Measurements from ENCODE around the gene TPRN.

The TPRN gene

GRCh38 chr9:137188490-137189296 is 11.8 kb downstream of the TPRN start, which contains the start of the genes ANAPC2 and SSNA1:
TSS of gene ANAPC2 (minus strand) at chr9:137188560. CDS start at chr9:137188532, 28 bp downstream.
TSS of gene SSNA1 (plus strand) at chr9:137188676. CDS start at chr9:137188727, 51 bp downstream.
- peak; percentile 97 for DNase-seq (ENCODE audit: low spot score)

GRCh38 chr9:137188086-137188489 is 12.5 kb downstream of the TPRN start:
- no peak for DNase-seq (ENCODE audit: low spot score)

DNA sequence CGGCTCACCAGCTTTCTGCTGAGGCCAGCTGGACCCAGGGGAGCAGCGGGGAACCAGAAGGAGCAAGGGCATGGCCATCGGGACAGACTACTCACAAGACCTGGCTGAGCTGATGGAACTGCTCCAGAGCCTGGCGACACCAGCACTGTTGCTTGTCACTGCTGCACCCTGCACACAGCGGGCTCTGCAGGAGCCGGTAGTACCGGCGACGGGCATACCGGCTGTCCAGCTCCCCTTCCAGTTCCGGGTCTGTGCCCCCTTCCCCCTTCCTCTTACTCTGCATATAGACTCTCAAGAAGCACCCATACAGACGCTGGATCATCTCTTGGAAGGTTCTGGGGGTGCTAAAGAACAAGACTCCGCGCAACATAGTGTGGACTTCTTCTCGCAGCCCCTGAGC is 13.2 kb downstream of the TPRN start:
- DNase-seq (ENCODE audit: low spot score): no peak

GRCh38 chr9:137186385-137186784 is 14.2 kb downstream of the TPRN start:
- DNase-seq (ENCODE audit: low spot score): no peak

DNA sequence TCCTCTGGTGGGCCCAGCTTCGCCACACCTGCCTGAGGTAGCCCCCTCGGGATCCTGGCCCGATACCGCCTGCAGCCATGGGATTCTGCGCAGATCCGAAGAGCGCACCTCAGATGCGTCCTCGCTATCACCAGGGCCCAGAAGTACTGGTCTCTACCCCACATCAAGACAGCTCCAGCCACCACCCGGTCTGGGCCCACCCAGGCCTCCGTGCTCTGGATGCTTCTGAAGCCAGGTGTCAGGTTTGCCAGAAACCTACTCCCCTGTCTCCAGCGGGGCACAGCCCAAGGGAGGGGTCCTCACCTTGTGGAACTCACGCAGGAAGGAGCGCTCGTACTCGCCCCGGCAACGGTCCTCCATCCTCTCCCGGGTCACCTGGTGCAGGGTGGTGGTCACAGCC is 14.6 kb downstream of the TPRN start:
- no peak for DNase-seq (ENCODE audit: low spot score)

- DNase-seq (ENCODE audit: low spot score): no peak
Observed at GRCh38 chr9:137184881-137185660, 15.5 kb downstream of the TPRN start.

DNA sequence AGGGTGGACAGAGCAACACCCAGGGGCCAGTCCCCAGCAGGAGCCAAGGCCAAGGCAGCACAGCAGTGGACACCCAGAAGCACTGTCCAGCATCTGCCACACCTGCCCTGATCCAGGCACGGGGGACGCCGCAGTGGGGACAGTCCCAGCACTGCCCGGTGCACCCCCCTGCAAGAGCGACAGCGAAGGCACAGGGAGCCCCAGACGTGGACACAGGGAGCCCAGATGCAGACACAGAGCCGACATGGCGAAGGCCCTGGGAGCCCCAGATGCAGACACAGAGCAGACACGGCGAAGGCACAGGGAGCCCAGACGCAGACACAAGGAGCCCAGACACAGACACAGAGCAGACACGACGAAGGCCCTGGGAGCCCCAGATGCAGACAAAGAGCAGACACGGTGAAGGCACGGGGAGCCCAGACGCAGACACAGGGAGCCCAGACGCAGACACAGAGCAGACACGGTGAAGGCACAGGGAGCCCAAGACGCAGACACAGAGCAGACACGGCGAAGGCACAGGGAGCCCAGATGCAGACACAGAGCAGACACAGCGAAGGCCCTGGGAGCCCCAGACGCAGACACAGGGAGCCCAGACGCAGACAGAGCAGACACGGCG is 16.5 kb downstream of the TPRN start:
- DNase-seq (ENCODE audit: low spot score): no peak

DNA sequence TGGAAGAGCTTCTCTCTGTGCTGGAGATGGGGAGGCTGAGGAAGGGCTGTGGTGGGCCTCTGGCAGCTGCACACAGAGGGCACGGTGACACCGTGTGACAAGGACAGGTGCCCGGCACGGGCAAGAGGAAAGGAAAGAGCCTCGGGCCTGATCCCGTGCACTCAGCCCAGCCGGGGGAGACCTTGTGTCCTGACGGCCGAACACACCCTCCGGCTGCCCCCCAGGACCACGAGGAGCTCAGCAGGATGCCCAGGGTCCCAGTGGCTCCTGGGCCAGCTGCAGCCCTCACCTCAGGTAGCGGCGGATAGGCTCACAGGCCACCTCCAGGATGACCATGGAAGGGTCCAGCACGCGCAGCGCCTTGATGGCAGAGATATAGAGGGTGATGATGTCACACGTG is 17.7 kb downstream of the TPRN start:
- no peak for DNase-seq (ENCODE audit: low spot score)

- DNase-seq (ENCODE audit: low spot score): no peak
Observed at GRCh38 chr9:137181680-137182079, 18.9 kb downstream of the TPRN start.

DNA sequence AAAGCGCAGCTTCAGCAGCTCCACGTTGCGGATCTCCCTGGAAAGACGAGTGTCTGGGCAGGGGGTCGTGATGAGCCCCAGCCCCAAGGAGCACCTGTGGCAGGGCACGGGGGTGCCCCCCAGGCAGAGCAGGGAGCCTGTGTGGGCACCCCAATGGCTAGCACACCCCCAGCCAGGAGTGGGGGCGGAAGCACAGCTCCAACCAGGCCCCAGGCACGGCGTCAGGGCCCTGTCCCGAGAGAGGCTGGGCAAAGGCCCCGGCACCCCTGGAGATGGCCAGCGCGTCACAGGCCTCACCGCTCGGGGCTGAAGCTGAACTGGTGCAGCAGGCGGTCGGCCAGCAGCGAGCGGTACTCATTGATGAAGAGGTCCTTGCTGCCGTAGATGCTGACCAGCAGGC is 20.1 kb downstream of the TPRN start:
- DNase-seq (ENCODE audit: low spot score): no peak

GRCh38 chr9:137179761-137180160 is 20.8 kb downstream of the TPRN start:
- DNase-seq (ENCODE audit: low spot score): no peak

- no peak for DNase-seq (ENCODE audit: low spot score)
Observed at GRCh38 chr9:137178939-137179630, 21.5 kb downstream of the TPRN start.

- no peak for DNase-seq (ENCODE audit: low spot score)
Observed at GRCh38 chr9:137178201-137178938, 22.2 kb downstream of the TPRN start.

DNA sequence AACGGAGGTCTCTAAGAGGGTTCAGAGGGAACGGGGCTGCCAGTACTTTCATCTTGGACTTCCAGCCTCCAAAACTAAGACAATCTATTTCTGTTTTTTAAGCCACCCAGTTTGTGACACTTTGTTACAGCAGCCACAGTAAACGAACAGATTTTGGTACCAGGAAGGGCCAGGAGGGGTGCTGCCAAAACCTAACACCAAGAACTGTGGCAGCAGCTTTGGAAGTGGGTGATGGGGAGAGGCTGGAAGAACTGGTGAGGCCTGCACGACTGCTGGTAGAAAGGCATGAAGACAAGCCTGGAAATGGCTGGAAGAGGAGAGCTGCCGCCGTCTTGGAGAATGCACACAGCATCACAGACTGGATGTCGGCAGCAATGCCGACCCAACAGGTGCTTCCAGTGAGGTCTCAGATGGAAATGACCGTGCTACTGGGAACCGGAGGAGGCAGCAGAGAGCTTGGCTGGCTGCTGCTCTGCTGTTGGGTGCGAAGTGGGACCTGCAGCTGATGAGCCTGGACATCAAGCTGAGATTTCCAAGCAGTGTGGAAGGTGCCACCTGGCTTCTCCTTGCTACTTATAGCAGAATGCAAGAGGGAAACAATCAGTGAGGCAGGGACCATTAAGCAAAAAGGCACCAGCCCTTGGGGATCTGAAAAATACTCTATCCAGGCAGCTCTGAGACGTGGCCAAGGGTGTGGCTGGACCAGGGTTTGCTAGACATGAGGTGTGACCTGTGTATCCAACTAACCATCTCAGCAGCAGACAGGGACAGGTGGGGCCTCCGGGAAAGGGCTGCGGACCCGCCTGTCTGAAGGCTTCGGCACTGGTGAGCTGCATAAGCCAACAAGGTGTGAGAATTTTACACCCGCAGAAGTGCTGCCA is 24.0 kb downstream of the TPRN start:
- DNase-seq (ENCODE audit: low spot score): no peak

DNA sequence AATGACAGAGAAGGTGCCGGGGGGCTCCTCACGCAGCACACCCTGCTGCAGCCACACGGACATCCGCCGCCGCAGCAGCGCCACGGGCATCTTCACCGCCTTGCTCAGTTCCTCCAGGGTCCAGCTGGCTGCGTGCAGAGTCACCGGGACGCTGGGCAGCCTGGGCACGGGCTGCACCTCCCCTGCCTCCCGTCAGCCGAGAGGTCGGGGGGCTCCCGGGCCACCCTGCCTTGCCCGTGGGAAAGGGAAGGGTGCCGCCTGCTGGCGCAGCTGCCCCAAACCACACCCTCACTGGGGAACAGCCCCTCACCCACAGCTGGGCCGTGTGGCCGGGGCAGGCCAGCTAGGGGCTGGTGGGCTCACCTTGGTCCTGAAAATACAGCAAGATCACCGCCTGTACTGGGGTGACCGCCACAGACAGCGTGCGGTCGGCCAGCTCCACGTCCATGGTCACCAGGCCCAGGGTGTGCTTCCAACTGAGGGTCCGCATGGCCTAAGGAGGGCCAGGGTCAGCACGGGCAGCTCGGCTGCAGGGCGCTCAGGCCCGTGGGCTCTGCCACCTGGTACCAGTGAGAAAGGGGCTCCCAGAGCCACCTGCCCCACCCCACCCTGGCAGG is 25.1 kb downstream of the TPRN start:
- DNase-seq (ENCODE audit: low spot score): no peak

GRCh38 chr9:137174722-137175293 is 25.7 kb downstream of the TPRN start:
- no peak for DNase-seq (ENCODE audit: low spot score)

GRCh38 chr9:137173796-137174664 is 26.5 kb downstream of the TPRN start:
- DNase-seq (ENCODE audit: low spot score): no peak

Measured in left forelimb (tissue), 1 donor.